GM18873 (cell line): ENCODE results near the gene GAL3ST2.

Experiments used
- ATAC-seq: cut with Tn5 transposase; IDR thresholded peaks from one replicate; pipeline ENCODE4 v1.9.1; 2021; ENCODE audit warnings: mild to moderate bottlenecking, moderate library complexity, moderate number of reproducible peaks; ENCODE audit not compliant: unreplicated experiment, low FRiP score

GAL3ST2 gene

DNA sequence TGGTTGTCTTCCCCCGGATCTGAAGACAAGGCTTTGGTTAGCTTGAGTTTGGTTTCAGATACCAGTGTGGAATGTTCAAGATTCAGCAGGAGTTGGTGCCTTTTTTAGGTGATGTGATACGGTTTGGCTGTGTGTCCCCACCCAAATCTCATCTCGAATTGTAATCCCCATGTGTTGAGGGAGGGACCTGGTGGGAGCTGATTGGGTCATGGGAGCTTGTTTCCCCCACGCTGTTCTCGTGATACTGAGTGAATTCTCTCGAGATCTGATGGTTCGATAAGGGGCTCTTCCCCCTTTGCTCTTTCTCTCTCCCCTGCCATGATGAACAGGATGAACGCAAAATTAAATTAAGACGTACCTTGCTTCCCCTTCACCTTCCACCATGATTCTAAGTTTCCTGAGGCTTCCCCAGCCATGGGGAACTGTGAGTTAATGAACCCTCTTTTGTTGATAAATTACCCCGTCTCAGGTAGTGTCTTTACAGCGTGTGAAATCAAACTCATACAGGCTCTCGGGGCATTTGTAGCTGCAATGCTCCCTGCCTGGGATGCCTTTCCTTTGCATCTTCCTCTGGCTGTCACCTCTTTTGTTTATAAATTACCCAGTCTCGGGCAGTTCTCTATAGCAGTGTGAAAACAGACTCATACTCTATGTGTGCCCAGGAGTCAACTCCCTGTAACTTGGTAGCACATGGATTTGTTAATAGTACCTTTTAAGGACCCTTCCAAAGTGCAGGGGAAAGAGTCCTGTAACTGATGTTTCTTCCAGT is 60.8 kb downstream of the GAL3ST2 start:
- no peak for ATAC-seq

- no peak for ATAC-seq
These were observed 64.8 kb downstream of the GAL3ST2 start for GRCh38 chr2:241841181-241842066.

DNA sequence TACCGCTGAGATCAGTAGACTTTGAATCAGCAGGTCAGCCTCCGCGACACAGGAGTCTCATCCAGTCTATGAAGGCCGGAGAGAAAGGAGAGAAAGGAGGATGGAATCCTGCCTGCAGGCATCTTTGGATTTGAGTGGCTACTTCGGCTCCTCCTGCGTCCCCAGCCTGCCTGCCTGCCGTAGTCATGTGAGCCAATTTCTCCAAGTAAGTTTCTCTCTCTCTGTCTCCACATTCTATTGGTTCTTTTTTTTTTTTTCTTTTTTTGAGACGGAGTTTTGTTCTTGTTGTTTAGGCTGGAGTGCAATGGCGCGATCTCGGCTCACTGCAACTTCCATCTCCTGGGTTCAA is 65.4 kb downstream of the GAL3ST2 start:
- ATAC-seq = no peak

- ATAC-seq = no peak
These were observed 66.1 kb downstream of the GAL3ST2 start for GRCh38 chr2:241842620-241843211.

DNA sequence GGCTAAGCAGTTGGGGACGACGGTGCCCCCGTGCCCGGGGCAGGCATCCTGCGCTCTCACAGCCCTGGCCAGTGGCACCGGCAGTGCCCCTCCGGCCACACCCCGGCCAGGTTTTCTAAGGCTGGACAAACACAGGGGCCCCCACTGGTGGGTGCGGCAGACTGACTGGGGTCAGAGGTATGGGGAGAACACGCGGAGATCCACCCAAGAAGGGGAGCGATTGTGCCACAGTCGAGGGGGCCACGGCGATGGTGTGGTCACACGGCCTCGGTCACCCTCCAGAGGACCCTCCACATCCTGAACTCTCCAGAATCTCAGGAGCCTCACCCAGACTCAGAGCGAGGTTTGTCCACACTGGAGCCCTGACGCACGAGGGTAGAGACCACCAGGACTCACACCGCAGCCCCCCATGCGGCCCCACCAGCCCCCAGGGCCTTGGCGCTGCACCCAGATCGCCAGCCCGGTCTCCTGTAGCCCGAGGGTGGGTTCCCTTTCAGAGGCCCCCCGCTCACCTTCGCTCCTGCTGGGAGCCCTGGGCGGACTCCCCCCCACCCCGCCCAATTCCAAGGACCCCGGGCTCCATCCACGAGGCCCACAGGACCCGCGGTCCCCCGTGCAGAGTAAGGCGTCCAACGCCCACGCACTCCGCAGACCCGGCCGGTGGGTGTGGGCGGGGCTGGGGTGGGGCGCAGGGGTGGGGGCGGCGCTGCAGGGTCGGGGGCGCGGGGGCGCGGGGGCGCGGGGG is 66.9 kb downstream of the GAL3ST2 start:
- ATAC-seq = no peak

DNA sequence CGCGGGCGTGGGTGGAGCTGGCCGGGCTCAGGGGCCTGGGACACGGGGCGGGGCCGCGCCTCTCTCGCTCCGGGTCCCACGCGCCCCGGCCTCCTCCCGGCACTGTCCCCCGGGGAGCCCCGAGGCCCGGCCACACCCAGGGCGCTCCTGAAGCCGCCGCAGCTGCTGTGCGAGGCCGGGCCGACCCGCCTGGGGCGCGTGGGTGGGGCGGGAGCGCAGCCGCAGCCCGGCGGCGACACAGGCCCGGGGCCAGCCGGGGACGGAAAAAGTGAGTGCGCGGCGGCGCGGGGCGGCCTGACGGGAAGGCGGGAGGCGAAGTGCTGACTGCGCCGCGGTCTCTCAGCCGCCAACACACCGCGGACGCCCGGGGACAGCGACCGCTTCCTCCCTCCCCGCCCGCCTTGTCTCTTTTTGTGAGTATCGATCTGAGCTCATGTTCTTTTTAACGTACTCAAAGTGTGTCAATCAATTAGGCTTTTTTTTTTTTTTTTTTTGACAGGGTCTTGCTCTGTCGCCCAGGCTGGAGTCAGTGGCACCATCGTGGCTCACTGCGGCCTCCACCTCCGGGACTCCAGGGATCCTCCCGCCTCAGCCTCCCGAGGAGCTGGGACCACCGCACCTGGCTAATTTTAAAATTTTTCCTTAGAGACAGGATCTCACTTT is 67.6 kb downstream of the GAL3ST2 start:
- no peak for ATAC-seq

- no peak for ATAC-seq
These were observed 68.4 kb downstream of the GAL3ST2 start for GRCh38 chr2:241844831-241845578.

GRCh38 chr2:241846406-241846805 is 69.8 kb downstream of the GAL3ST2 start:
- ATAC-seq = no peak

DNA sequence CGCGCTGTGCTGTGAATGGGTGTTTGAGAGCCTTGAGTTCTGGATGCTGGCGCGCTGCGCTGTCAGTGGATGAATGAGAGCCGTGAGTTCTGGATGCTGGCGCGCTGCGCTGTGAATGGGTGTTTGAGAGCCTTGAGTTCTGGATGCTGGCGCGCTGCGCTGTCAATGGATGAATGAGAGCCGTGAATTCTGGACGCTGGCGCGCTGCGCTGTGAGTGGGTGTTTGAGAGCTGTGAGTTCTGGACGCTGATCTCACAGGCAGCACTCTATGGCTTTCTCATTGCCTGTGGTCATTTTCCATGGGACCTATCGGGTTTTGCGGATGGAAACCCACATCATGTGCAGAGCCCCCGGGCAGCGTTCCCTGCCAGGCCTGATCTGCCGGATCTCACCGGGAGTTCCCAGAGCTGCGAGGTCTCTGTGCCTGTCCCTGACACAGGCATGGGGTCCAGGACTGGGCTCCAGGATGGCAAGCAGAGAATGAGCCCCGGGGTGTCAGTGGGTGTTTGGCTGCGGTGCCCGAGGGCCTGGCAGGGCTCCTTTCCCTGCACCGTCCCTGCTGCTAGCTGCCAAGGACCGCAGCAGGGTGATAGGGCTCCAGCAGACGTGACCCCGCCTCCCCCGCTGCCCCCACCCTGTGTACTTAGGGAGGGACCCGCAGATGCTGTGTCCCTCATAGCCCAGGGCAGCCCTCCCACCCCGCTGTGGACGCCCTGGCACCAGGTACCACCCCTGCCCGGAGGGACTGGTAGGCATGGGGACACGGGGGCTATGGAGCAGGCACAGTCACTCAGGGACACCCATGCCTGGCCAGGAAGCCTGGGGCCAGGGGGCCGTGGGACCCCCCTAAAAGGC is 72.4 kb downstream of the GAL3ST2 start:
- no peak for ATAC-seq

- no peak for ATAC-seq
These were observed 73.3 kb downstream of the GAL3ST2 start for GRCh38 chr2:241849616-241850543.

DNA sequence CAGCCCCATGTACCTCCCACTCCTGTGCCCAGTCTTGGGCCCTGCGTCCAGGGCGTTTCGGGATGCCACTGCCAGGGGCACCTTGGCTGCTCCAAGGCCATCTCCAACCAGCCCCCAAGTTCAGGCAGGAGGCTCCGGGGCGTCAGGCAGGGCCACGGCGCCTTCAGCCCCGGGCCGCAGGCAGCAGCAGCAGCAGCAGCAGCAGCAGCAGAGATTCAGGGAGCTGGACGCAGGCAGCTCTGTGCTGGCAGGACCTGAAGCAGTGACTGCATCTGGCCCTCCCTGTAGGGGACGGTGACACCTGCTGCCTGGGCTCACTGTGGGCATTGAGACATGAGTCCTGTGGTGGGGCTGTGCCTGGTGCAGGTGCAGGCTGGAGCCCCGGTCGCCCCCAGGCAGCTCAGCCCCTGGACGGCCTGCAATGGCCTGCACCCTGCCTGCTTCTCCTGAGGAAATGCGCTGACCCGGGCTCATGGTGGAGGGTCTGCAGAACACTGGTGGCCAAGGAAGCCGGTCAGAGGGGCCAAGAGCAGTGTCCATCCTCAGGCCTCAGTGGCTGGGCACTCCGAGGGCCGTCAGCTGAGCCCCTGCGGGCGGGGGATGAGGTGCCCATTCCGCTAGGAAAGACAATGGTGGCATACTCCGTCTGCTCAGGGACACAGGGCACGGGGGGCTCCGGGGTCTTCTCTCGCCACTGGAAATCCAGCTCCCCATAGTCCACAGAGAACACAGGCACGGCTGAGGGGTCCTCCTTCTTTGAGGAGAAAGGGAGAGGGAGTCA is 74.1 kb downstream of the GAL3ST2 start:
- ATAC-seq = no peak

GRCh38 chr2:241851325-241852115 is 74.9 kb downstream of the GAL3ST2 start:
- no peak for ATAC-seq

- no peak for ATAC-seq
These were observed 75.7 kb downstream of the GAL3ST2 start for GRCh38 chr2:241852116-241852980.

DNA sequence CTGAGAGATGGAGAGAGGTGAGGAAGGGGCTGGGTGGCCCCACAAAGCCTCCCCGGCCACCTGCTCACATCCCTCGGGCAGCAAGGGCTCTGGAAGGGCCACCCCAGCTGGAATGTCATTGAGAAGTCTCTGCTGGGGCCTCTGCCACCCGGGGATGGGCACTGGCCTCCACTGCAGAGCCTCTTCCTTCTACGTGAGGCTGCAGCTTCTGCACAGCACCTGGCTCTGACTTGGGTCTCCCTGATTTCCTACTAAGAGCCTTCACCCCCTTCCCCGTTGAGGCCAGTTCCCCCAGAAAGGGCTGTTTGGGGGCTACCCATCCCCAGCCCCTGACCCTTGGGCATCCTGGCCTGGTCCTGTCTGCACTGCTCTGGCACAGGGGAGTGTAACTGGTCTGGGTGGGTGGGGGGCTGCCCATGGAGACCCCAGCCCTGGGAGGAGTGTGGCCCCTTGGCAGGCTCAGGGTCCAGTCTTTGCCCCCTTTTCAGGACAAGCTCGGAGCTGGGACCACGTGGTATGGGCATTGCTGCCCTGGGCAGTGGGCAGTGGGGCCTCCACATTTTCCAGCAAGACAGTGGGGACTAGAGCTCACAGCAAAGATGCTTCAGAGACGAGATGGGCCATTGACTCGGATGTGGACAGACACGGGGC is 76.5 kb downstream of the GAL3ST2 start:
- no peak for ATAC-seq
